ENCODE measurements around the gene EZR. TPM values are rescaled to one million over a fixed set of nuclear protein-coding genes. Genes with fewer than 3 reads are reported as not detected.

EZR gene
- total RNA-seq, 1 donor from 2014 or later = 489 TPM

DNA sequence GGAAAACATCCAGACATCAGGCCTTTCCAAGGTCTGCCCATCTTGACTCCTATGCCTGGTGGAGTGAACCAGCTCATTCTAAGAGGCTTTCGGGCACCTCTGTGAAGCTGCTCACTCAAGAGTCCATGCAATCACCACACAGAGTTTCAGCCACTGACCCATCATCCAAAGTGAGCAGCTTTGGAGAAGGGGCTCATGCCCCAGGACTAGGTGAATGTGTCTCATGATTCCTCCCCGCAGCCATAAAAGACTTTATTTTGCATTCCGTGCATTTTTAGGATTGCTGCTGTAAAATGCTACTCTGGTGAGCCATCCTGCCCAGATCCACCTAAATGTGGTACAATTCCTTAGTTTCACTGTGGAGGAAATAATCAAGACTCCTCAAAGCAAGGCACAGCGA is 44.5 kb upstream of the EZR start:
- H3K27ac Mint-ChIP-seq = no peak overlapping the region
- TF ChIP-seq, protein P1, sequence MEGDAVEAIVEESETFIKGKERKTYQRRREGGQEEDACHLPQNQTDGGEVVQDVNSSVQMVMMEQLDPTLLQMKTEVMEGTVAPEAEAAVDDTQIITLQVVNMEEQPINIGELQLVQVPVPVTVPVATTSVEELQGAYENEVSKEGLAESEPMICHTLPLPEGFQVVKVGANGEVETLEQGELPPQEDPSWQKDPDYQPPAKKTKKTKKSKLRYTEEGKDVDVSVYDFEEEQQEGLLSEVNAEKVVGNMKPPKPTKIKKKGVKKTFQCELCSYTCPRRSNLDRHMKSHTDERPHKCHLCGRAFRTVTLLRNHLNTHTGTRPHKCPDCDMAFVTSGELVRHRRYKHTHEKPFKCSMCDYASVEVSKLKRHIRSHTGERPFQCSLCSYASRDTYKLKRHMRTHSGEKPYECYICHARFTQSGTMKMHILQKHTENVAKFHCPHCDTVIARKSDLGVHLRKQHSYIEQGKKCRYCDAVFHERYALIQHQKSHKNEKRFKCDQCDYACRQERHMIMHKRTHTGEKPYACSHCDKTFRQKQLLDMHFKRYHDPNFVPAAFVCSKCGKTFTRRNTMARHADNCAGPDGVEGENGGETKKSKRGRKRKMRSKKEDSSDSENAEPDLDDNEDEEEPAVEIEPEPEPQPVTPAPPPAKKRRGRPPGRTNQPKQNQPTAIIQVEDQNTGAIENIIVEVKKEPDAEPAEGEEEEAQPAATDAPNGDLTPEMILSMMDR (IDR thresholded peaks at IDR 0.05) = no peak
- H3K36me3 Mint-ChIP-seq (ENCODE audit: low read depth) = no peaks in the 10 kb centered on the region
- H3K27me3 Mint-ChIP-seq = no peaks in the 10 kb centered on the region
- peaks cover 49% of the 10 kb centered on the region for H3K4me1 Mint-ChIP-seq
- no peaks in the 10 kb centered on the region for H3K9me3 Mint-ChIP-seq
- DNase-seq (no peak), ATAC-seq (ENCODE audit: low read depth) (no peak)
- H3K4me3 Mint-ChIP-seq = no peak overlapping the region
- intact Hi-C loops (cut with micrococcal nuclease) = loop anchor here (10.0 kb wide), 1 partner anchor 1099 kb away; no protein-coding TSS in a partner anchor
- POLR2A ChIA-PET = interaction anchor here (0.6 to 11.2 kb wide), 6 partner anchors 10 to 181 kb away, joined by 3 to 454 read pairs (median 4); partner anchors contain the start of genes EZR and TAGAP
- CTCF ChIA-PET = no interaction called here

DNA sequence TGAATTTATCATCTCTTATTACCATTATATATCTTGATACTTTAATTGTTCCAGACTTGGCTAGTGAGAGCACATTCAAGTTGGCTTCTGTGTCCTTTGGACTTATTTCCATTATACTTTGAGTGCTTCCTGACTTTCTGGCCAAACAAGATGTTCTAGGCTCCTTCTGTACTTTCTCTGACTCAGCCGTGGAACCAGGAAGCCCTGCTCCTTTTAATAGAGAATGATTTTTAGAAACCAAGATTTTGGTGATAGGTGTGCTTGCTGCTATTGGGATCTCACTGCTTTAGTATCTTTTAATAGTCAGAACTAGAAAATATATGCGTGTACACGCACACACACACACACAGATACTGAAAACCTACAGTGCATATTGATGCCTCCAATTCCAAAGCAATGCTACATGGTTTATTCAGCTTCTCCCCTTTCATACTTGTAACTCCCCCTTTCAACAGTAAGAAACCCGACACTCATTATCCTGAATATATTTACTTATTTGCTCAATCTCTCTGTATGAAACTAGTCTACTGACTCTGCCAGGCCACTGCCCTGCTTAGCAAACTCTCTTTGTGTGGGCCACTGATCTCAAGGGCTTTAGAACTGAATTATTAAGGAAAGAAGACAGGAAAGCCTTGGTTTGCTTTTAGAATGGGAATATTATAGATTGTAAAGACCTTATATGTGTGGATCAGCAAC is 42.7 kb upstream of the EZR start:
- DNase-seq = no peak
- Mint-ChIP-seq H3K27ac (no peak overlapping the region), H3K4me1 (peaks cover 38% of the 10 kb centered on the region), H3K36me3 (ENCODE audit: low read depth) (no peaks in the 10 kb centered on the region), H3K27me3 (no peaks in the 10 kb centered on the region), H3K4me3 (no peak overlapping the region), H3K9me3 (no peaks in the 10 kb centered on the region)
- intact Hi-C loops (cut with micrococcal nuclease) = loop anchor here (10.0 kb wide), 1 partner anchor 1097 kb away; no protein-coding TSS in a partner anchor
- CTCF ChIA-PET = no interaction called here
- POLR2A ChIA-PET = interaction anchor here (1.3 to 9.8 kb wide), 2 partner anchors 9 to 42 kb away, joined by 8 to 238 read pairs; partner anchors contain the start of gene EZR
- ATAC-seq (ENCODE audit: low read depth) = no peak
- TF ChIP-seq, protein P1 (IDR thresholded peaks at IDR 0.05) = no peak

DNA sequence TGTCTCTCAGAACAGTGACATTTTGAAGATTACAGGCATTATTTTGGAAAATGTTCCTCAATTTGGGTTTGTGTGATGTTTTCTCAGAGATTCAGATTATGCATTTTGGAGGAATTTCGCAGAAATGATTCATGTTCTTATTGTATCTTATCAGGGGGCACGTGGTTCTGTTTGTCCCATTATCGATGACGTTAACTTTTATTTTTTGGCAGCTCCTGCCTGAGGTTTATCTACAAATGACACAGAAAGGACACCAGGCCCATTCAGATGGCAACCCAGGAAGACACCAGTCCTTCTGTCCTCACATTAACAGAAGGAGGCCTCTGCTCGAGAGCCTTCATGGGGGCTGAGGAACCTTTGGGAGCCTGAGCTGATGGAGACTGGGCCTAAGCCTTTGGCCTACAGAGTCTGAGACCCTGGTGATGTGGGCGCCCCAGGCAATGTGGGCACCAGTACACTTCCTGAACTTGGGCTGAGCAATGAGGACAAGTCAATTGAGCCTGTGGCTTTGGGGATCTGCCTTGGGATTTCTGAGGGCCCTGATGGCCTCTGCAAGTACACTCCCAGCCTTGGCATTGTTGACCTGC is 41.2 kb upstream of the EZR start:
- TF ChIP-seq, protein P1 (IDR thresholded peaks at IDR 0.05) = no peak
- ATAC-seq (ENCODE audit: low read depth) (no peak), DNase-seq (no peak)
- Mint-ChIP-seq H3K36me3 (ENCODE audit: low read depth) (no peaks in the 10 kb centered on the region), H3K27ac (no peak overlapping the region), H3K27me3 (no peaks in the 10 kb centered on the region), H3K4me1 (peaks cover 24% of the 10 kb centered on the region), H3K4me3 (no peak overlapping the region), H3K9me3 (no peaks in the 10 kb centered on the region)
- ChIA-PET CTCF (no interaction called here), POLR2A (no interaction called here)
- intact Hi-C loops (cut with micrococcal nuclease) = loop anchor here (10.0 kb wide), 1 partner anchor 1096 kb away; no protein-coding TSS in a partner anchor

DNA sequence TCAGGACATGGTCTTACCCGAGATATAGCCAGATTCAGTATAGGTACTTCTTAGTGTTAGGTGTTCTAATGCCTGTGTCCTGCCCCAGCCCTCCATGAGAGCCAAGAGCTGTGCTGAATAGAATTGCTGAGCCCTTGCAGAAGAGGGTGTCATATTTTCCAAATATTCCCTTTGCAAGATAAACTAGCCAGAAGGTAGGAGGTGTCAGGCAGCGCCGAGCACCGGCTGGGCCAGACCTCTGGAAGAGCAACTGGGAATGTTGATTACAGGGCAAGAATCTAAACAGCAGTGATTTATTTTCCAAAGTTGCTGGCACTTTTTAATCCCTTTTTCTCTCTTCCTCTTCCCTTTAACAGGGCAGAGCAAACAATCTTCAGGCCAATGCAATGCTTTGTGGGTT is 37.1 kb upstream of the EZR start:
- ChIA-PET POLR2A (interaction anchor here (2.1 kb wide), 1 partner anchor 13 kb away, joined by 13 read pairs; no protein-coding TSS in a partner anchor), CTCF (no interaction called here)
- intact Hi-C loops (cut with micrococcal nuclease) = no loop called here
- H3K36me3 Mint-ChIP-seq (ENCODE audit: low read depth) = no peaks in the 10 kb centered on the region
- TF ChIP-seq, protein P1 (IDR thresholded peaks at IDR 0.05) = no peak
- ATAC-seq (ENCODE audit: low read depth) (no peak), DNase-seq (no peak)
- H3K4me3 Mint-ChIP-seq = no peak overlapping the region
- no peak overlapping the region for H3K27ac Mint-ChIP-seq
- H3K9me3 Mint-ChIP-seq = no peaks in the 10 kb centered on the region
- H3K27me3 Mint-ChIP-seq = no peaks in the 10 kb centered on the region
- H3K4me1 Mint-ChIP-seq = peaks cover 12% of the 10 kb centered on the region
